ENCODE data around the gene GALNT2. TPM values are rescaled to one million over a fixed set of nuclear protein-coding genes. Genes with fewer than 3 reads are reported as not detected.

Gene GALNT2
- total and polyA plus RNA-seq, 2 of the 13 experiments (the other 11 are each of a cell fraction or from before 2014, with no cell fraction given) = 39.3 to 39.6 TPM

DNA sequence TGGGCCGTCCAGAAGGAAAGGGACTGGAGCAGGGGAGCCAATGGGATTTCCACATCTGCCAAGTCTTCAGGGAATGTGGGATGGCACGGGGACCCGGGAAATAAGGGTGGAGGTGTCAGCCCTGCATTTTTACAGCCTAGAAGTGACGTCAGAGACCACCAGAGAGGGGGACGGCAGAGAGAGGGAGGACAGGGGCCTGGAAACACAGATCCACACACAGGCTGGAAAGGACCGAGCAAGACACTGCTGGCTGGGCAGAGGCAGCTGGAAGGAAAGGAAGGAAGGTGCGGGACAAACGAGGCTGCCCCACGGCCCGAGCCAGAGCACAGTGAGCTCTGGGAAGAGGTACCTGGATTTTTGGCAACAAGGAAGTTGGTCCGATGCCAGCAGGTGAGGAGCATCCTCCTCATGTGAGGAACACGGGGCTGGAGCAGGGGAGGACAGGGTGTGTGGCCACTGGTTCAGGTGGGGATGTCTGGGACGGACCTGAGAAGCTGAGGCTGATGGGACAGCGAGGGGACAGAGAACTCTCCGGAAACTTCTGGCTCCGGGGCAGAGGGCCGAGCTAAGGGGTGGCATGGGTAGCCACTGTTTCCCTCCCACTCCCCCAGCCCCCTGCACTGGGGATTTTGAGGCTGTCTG lies 220.8 kb downstream of the GALNT2 start:
- peaks cover 25% of the 10 kb centered on the region for H3K4me1 ChIP-seq (ENCODE audit: insufficient read depth, low read length)
- H3K9me3 ChIP-seq (ENCODE audit: low read length) = no peaks in the 10 kb centered on the region
- no peak overlapping the region for H3K4me2 ChIP-seq (ENCODE audit: low read depth, low read length)
- H2AFZ ChIP-seq (ENCODE audit: low read length) = no peak overlapping the region
- peaks cover 1 to 9% of the 10 kb centered on the region in 2 experiments; a peak in 2 of 5 replicates for H3K27me3 ChIP-seq (ENCODE audit: control insufficient read depth in 1 of 2, insufficient read depth in 2 of 2, low read length in 2 of 2)
- DNase-seq (ENCODE audit: low spot score) (no peak), FAIRE-seq (no peak), ATAC-seq (peak; percentile 8; the same call in 1 of the 3 replicates)
- CTCF ChIA-PET (ENCODE audit: low intra/inter-chr PET ratio, low total read pairs) = no interaction called here
- POLR2A ChIA-PET = no interaction called here
- no peak overlapping the region for H3K4me3 ChIP-seq (replicated peaks in 1 of 3; ENCODE audit: insufficient read depth in 1 of 3, low read depth in 2 of 3, low read length in 3 of 3)
- BruUV-seq (replicated peaks) = no TSS peak
- TF ChIP-seq, protein P1, sequence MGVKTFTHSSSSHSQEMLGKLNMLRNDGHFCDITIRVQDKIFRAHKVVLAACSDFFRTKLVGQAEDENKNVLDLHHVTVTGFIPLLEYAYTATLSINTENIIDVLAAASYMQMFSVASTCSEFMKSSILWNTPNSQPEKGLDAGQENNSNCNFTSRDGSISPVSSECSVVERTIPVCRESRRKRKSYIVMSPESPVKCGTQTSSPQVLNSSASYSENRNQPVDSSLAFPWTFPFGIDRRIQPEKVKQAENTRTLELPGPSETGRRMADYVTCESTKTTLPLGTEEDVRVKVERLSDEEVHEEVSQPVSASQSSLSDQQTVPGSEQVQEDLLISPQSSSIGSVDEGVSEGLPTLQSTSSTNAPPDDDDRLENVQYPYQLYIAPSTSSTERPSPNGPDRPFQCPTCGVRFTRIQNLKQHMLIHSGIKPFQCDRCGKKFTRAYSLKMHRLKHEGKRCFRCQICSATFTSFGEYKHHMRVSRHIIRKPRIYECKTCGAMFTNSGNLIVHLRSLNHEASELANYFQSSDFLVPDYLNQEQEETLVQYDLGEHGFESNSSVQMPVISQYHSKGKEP (CRISPR knock-in tag; IDR thresholded peaks at IDR 0.05) = no peak
- TF ChIP-seq RELA (CRISPR knock-in tag; IDR thresholded peaks at IDR 0.05) (no peak), ATF7 (IDR thresholded peaks at IDR 0.05) (peak; percentile 79), ATF7 (CRISPR knock-in tag; IDR thresholded peaks at IDR 0.05) (no peak), ZSCAN20 (CRISPR knock-in tag; IDR thresholded peaks at IDR 0.05; ENCODE audit: borderline replicate concordance) (no peak), MAFG (CRISPR knock-in tag; IDR thresholded peaks at IDR 0.05) (no peak), CREB1 (IDR thresholded peaks at IDR 0.05) (peak; percentile 91), CREB1 (CRISPR knock-in tag; IDR thresholded peaks at IDR 0.05) (no peak), POLR2AphosphoS2 (IDR thresholded peaks at IDR 0.05; ENCODE audit: low read depth, low read length) (no peak), ZNF761 (CRISPR knock-in tag; conservative IDR thresholded peaks at IDR 0.05) (no peak), ZNF549 (CRISPR knock-in tag; IDR thresholded peaks at IDR 0.05) (no peak)
- TF ChIP-seq, protein P2, sequence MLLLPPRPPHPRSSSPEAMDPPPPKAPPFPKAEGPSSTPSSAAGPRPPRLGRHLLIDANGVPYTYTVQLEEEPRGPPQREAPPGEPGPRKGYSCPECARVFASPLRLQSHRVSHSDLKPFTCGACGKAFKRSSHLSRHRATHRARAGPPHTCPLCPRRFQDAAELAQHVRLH (CRISPR knock-in tag; IDR thresholded peaks at IDR 0.05; ENCODE audit: borderline replicate concordance, low read depth) = no peak
- 48% methylated on average over 17 of the region's 17 CpGs for WGBS (ENCODE audit: low lambda C conversion rate)
- in situ Hi-C loops (cut with HindIII; ENCODE audit: extremely low pct_ligation_motif_present, low pct_unique_long_range_greater_than_20kb) (no loop called here), intact Hi-C loops (cut with micrococcal nuclease; ENCODE audit: unreplicated experiment) (no loop called here)
- no peaks in the 10 kb centered on the region for H3K36me3 ChIP-seq (replicated peaks in 1 of 2; ENCODE audit: control insufficient read depth in 1 of 2, insufficient read depth in 2 of 2, low read length in 2 of 2)
- no peaks in the 10 kb centered on the region for H4K20me1 ChIP-seq (ENCODE audit: insufficient read depth, low read length)
- no peaks in the 10 kb centered on the region for H3K79me2 ChIP-seq (ENCODE audit: insufficient read depth, low read length)
- no peak overlapping the region for H3K9ac ChIP-seq (ENCODE audit: insufficient read depth, low read depth, low read length)
- no peak overlapping the region for H3K27ac ChIP-seq (ENCODE audit: extremely low read length, insufficient read depth, low read length)

Measured in HepG2 (cell line).